SJSA1 (cell line): Measurements from ENCODE around the gene HOXC12. TPM values are rescaled to one million over a fixed set of nuclear protein-coding genes. Genes with fewer than 3 reads are reported as not detected.

ENCODE experiments used
- DNase-seq, 2 experiments: peaks; one replicate each; pipeline ENCODE4 v3.0.0-alpha.2; 2015 to 2020; ENCODE audit warnings: low spot score in 2 of 2, low read depth in 1 of 2
- H3K27ac ChIP-seq: fragments of 250-450 bp; sonication (Bioruptor Pico); 2 replicates; pipeline ENCODE4 v1.5.1; 2020; ENCODE audit warnings: mild to moderate bottlenecking, moderate library complexity
- H3K27me3 ChIP-seq: fragments of 250-450 bp; sonication (Bioruptor Pico); replicated peaks from 2 replicates; pipeline ENCODE4 v1.5.1; 2020; ENCODE audit warnings: mild to moderate bottlenecking, moderate library complexity
- H3K36me3 ChIP-seq: fragments of 250-450 bp; sonication (Bioruptor Pico); 2 replicates; pipeline ENCODE4 v1.5.1; 2020; ENCODE audit warnings: mild to moderate bottlenecking
- H3K4me1 ChIP-seq: fragments of 250-450 bp; sonication (Bioruptor Pico); replicated peaks from 2 replicates; pipeline ENCODE4 v1.6.1; 2021; ENCODE audit warnings: mild to moderate bottlenecking
- H3K4me3 ChIP-seq: fragments of 250-450 bp; sonication (Bioruptor Pico); 2 replicates; pipeline ENCODE4 v1.5.1; 2020; ENCODE audit warnings: mild to moderate bottlenecking
- H3K9me3 ChIP-seq: fragments of 250-450 bp; sonication (Bioruptor Pico); replicated peaks from 2 replicates; pipeline ENCODE4 v1.5.1; 2020; ENCODE audit warnings: mild to moderate bottlenecking
- total RNA-seq: library from RNA; depleted of rRNA; stranded (reverse); fragments of >200 nt; shearing (Covaris generic); gene quantifications from 2 replicates; pipeline ENCODE4 v1.2.3, GENCODE V29; 2014

Gene HOXC12
- total RNA-seq, 1 experiment from 2014 or later: 8.6 TPM

DNA sequence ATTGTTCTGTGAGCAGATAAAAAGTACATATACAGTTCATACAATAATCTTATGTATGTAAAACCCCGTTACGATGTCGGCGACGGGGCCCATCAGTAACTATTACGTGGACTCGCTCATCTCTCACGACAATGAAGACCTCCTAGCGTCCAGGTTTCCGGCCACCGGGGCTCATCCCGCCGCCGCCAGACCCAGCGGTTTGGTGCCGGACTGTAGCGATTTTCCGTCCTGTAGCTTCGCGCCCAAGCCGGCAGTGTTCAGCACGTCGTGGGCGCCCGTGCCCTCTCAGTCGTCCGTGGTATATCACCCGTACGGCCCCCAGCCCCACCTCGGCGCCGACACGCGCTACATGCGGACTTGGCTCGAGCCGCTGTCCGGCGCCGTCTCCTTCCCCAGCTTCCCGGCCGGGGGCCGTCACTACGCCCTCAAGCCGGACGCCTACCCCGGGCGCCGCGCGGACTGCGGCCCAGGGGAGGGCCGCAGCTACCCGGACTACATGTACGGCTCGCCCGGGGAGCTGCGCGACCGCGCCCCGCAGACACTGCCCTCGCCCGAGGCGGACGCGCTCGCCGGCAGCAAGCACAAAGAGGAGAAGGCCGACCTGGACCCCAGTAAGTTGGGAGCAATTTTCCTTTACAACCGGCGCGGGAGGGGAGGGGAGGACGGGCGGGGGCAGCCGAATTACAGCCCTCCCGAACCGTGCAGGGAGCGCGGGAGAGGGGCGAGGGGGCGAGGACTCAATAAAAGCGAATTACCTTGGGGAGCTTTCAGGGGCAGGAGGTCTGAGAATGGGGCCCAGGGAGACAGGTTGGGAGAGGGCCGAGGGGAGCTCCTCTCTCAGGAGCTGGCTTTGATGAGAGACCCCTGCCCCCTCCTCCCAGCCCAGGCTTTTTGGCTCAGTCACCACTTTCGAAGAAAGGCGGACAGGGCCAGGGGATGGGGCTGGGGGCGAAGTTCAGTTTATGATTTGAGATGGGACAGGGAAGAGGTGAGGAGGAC is 45.7 kb downstream of the HOXC12 start, which contains the start of gene HOXC9:
HOXC9 (plus strand) TSS at position 46 of the 999 bp plus-strand sequence; CDS start at position 74, 28 bp downstream.
- Histone ChIP-seq H3K27me3 (no peaks in the 10 kb centered on the region), H3K4me3 (peak within 1 kb of the TSS; percentile 71)

DNA sequence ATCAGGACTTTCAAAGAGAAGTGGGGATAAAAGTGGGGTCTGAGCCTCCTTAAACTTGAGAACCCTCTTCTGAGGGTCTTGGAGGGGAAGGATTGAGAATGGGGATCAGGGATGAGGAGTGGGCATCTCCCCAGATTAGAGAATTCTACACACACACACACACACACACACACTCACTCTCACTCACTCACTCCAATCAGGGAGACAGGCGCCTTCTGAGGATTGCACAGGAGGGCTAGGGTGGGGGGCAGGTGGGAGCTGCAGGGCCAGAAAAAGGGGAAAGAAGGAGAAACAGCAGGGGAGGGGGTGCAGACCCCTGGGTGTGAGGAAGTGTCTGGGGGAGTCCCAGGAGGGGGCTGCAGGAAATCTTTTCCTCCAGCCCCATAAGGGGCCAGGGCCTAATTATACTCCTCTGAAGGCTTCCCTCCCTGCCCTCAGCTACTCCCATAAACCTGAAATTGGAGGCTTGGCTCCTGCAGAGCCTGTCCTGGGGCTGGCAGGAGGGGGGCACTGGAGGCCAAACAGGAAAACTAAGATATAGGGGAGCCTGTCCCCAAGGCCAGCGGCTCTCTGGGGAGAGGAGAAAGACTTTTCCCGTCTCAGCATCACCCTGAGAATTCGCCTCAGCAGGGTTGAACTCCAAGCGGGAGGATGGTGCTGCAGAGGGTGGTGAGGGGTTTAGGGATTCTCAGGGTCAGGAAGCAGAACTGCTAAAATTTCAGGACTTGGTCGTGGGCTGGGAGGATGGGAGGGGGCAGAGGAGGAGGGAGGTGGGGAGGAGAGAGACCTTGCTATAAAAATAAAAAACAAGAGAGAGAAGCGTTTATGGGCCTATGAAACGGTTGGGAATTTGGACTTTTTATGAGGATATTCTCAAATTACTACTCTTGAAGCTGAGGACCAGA is 46.8 kb downstream of the HOXC12 start:
- no peaks in the 10 kb centered on the region for H3K27me3 ChIP-seq
- H3K4me3 ChIP-seq: peak overlapping the region; percentile 71
- H3K27ac ChIP-seq: peak overlapping the region; percentile 89
- peaks cover 50% of the 10 kb centered on the region for H3K4me1 ChIP-seq
- 0 out of 2 replicates have a peak, but pooled peaks cover 5% of the 10 kb centered on the region for H3K36me3 ChIP-seq
- no peaks in the 10 kb centered on the region for H3K9me3 ChIP-seq
- peak in 1 of 2 experiments; percentile 43 for DNase-seq

More for the DNA sequence above, 45.7 kb downstream of the HOXC12 start, which contains the start of gene HOXC9:
- Histone ChIP-seq H3K36me3 (0 out of 2 replicates have a peak, but pooled peaks cover 5% of the 10 kb centered on the region), H3K27ac (peak within 1 kb of the TSS; percentile 89), H3K9me3 (no peaks in the 10 kb centered on the region), H3K4me1 (peaks cover 55% of the 10 kb centered on the region)
- peak in 1 of 2 experiments; percentile 83 for DNase-seq

DNA sequence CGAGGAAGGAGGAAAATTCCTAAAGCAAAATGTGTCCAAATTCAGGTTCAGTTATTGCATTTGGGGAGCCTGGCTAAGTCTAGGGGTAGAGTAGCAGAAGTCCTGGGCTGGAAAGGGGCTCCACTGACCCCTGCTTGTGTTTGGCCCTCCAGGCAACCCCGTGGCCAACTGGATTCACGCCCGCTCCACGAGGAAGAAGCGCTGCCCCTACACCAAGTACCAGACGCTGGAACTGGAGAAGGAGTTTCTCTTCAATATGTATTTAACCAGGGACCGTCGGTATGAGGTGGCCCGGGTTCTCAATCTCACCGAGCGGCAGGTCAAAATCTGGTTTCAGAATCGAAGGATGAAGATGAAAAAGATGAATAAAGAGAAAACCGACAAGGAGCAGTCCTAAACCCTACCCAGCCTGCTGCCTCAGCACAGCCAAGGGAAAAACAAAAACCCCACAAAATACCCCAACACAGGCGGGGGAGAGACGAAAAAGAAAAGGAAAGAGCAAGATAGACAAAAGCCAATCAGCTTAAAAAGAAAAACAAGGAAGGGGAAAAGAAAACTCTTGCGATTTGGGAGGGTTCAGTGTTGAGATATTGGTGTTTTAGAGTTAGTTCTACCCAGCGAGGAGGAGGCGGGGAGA is 47.7 kb downstream of the HOXC12 start:
- H3K4me1 ChIP-seq: peaks cover 44% of the 10 kb centered on the region
- H3K4me3 ChIP-seq: peak overlapping the region; percentile 71
- H3K27me3 ChIP-seq: no peaks in the 10 kb centered on the region
- H3K9me3 ChIP-seq: no peaks in the 10 kb centered on the region
- H3K27ac ChIP-seq: peak overlapping the region; percentile 22; the same call in 1 of the 2 replicates
- 0 out of 2 replicates have a peak, but pooled peaks cover 5% of the 10 kb centered on the region for H3K36me3 ChIP-seq
- peak in 1 of 2 experiments; percentile 62 for DNase-seq

DNA sequence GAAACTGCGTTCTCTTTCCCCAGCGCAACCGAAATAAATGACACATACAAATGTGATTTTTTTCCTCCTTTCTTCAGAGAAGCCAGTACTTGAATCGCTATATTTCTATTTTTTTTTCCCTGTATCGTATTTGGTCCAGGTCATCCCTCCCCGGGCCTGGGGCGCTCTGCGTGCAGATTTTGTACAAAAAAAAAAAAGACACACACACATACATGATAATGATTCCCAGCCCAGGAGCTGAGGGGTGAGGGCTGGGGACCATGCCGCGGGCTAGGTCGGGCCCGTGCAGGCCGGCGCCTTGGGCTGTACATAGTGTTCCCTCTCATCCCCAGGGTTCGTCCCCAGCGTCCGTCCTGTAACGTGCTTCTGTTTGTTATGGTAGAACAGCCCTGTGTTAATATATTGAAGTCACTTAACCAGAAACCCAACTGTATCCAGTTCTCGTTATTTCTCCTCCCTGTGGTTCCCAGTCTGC is 48.2 kb downstream of the HOXC12 start:
- H3K36me3 ChIP-seq: 0 out of 2 replicates have a peak, but pooled peaks cover 5% of the 10 kb centered on the region
- no peaks in the 10 kb centered on the region for H3K27me3 ChIP-seq
- no peak overlapping the region; the same call in 1 of the 2 replicates for H3K4me3 ChIP-seq
- no peaks in the 10 kb centered on the region for H3K9me3 ChIP-seq
- H3K4me1 ChIP-seq: peaks cover 44% of the 10 kb centered on the region
- no peak overlapping the region; the same call in 1 of the 2 replicates for H3K27ac ChIP-seq
- DNase-seq: no peak

DNA sequence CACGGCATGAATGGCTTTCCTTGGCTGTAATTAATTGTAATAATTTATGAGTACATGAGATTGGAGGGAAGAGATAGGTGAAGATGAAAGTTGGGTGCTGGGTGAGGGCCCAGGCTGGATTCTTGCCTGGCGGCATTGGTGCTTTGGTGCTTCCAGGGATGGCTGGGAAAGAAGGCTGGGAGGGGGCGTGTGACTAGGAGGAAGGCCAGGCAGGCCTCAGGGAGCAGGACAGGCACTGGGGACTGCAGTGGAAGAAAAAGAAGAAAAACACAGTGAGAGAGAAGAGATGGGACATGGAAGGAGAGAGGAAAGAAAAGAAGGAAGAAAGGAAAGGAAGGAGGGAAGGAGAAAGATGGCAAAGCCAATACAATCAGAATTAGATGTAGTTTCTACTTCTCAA is 48.9 kb downstream of the HOXC12 start:
- Histone ChIP-seq H3K4me1 (peaks cover 40% of the 10 kb centered on the region), H3K9me3 (no peaks in the 10 kb centered on the region), H3K4me3 (no peak overlapping the region), H3K36me3 (0 out of 2 replicates have a peak, but pooled peaks cover 5% of the 10 kb centered on the region), H3K27ac (peak overlapping the region; percentile 30; the same call in 1 of the 2 replicates), H3K27me3 (no peaks in the 10 kb centered on the region)
- DNase-seq: no peak

DNA sequence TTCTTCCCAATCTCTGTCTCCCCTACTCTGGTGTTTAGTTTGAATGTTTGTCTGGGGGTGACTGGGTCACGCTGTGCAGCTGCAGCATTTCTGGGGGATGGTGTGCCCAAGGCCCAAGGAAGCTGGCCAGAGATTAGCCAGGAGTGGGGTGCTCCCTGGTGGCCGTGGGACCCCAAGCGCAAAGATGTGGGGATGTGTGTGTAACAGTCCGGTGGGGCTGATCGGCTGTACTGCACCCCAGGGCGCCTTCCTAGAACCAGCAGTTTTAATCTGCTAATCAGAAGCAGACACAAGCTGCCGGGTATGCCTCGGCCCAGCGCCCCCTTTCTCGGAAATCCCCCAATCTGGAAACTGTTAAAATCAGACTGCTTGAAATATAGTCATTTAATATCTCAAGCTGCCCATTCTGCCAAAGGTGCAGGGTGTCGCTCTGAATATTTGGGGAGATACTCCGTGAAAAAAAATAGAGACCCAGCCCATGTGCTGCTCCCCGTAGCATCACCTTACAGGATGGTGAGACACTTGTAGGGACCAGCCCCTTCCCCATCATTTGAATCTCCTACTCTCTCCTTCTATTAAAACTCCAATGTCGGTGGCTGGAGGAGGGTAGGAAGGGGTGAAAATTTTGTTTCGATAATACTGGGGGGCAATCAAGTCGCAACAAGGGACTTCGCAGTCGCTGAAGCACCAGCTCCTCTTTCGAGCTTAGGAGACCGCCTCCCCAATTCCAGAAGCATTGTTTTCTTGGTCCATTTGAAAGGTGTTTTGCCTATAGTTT is 49.5 kb downstream of the HOXC12 start:
- Histone ChIP-seq H3K27ac (peak overlapping the region; percentile 48), H3K9me3 (no peaks in the 10 kb centered on the region), H3K4me1 (peaks cover 36% of the 10 kb centered on the region), H3K27me3 (no peaks in the 10 kb centered on the region), H3K36me3 (0 out of 2 replicates have a peak, but pooled peaks cover 5% of the 10 kb centered on the region), H3K4me3 (peak overlapping the region; percentile 21)
- no peak for DNase-seq

DNA sequence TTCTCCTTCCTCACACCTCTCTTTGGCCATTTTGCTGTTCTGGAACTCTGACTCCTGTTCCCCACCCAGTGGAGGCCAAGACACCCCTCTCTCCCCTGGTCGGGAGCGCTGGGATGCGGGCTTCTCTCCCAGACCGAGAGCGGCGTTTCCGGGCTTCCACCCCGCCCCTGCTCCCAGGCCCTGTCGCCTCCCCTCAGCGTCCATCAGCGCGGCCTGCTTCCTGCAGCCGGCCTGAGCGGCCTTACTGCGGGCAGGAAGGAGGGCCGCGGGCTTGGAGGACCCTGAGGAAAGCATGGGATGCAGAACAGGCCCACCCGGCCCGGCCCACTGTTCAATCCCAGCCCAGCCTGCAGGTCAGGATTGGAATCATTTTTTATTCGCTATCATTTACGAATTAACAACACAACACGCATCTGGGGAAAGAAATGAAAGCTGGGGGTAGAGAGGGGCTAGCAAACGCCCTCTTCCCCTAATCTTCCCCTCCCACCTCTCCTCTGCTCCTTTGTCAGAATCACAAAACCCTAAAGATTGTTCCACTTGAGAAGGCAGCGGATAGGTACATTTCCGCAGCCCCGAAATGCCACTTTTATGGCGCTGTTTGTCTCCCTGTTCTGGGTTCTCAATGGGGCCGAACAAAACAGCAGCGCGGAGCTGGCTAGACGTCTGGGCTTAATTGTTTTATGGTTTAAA is 50.3 kb downstream of the HOXC12 start:
- Histone ChIP-seq H3K4me1 (peaks cover 43% of the 10 kb centered on the region), H3K36me3 (0 out of 2 replicates have a peak, but pooled peaks cover 5% of the 10 kb centered on the region), H3K27me3 (no peaks in the 10 kb centered on the region), H3K27ac (peak overlapping the region; percentile 48), H3K9me3 (no peaks in the 10 kb centered on the region), H3K4me3 (peak overlapping the region; percentile 21)
- DNase-seq: peak in 1 of 2 experiments; percentile 57

DNA sequence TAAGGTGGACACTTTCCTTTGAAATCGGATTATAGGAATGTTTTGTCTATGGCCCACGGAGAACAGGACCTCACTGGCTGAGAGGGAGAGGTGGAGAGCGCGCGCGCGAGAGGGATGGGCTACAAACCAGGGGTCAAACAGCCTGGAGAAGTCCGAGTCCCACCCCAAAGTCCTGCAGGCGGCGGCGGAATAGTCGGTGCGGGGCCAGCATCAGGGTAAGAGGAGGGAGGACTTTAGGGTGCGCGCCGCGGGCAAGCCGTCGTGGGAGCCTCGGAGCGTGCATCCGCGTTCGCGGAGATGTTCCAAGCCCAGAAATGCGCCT is 50.8 kb downstream of the HOXC12 start:
- H3K4me1 ChIP-seq: peaks cover 48% of the 10 kb centered on the region
- H3K27me3 ChIP-seq: no peaks in the 10 kb centered on the region
- H3K4me3 ChIP-seq: peak overlapping the region; percentile 21
- H3K36me3 ChIP-seq: 0 out of 2 replicates have a peak, but pooled peaks cover 5% of the 10 kb centered on the region
- H3K27ac ChIP-seq: peak overlapping the region; percentile 48
- H3K9me3 ChIP-seq: no peaks in the 10 kb centered on the region
- DNase-seq: no peak

DNA sequence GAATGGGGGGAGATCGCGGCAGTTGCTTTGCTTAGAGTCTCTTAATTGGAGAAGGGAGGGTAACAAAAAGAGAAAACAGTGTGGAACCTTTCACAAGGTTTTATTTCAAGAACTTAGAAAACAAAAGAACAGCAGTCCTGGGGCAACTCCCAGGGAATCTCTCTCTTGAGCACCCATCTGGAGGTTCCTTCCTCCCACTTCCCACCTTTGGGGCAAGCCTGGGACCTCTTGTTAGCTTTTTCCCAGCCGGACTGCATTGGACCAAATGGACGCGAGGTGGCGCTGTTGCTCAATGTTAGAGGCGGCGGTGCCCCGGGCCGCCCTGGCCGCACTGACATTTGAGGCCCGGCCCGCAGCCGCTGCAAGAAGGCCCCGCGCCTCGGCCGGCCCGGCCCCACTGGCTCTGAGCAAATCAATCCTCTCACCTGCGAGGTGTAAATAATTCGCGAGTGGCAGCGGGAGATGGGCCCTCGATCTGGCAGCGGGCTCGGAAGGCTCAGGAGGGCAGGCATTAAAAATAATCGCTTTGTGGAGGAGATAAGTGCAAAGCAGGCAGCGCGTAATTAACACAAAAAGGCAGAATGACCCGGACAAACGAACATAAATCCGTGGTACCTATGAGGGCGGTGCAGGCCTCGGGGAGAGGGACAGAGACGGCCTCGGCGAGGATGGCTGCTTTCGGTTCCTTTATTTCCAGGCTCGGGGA is 51.3 kb downstream of the HOXC12 start:
- H3K4me3 ChIP-seq: peak overlapping the region; percentile 21
- H3K27me3 ChIP-seq: no peaks in the 10 kb centered on the region
- peak overlapping the region; percentile 48; the same call in 1 of the 2 replicates for H3K27ac ChIP-seq
- peaks cover 48% of the 10 kb centered on the region for H3K4me1 ChIP-seq
- peak; percentile 86 to 88 for DNase-seq
- H3K36me3 ChIP-seq: 0 out of 2 replicates have a peak, but pooled peaks cover 5% of the 10 kb centered on the region
- no peaks in the 10 kb centered on the region for H3K9me3 ChIP-seq

DNA sequence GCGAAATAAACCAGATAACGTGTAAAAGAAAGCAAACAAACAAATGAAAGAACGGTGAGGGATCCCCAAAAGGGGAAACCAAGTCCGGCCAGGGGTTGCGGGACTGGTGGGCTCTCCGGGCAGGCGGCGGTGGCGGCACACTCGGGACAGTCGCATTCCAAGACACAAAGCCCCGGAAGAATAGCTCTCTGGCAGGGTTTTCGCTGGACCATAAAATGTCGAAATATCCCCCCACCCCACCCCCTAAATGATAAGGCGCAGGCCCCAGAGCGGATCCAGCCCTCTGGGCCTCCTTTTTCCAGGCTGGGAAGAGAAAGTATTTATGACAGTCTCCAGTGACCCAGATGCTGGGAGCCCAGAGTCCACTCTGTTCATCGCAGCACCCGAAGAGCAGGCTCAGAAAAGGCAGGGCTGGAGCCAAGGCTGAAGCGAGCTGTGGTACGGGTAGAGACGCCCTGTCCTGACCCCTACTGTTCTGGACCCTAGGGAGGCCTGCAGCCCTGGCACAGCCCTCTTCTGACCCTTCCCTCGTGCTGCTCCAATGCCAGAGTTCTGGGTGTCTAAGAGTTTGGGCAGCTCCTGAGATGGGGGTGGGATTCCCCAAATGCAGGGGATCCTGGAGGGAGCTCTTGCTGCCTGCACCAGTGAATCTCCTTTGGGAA is 52.0 kb downstream of the HOXC12 start:
- 0 out of 2 replicates have a peak, but pooled peaks cover 5% of the 10 kb centered on the region for H3K36me3 ChIP-seq
- no peaks in the 10 kb centered on the region for H3K27me3 ChIP-seq
- peaks cover 48% of the 10 kb centered on the region for H3K4me1 ChIP-seq
- peak overlapping the region; percentile 21 for H3K4me3 ChIP-seq
- H3K27ac ChIP-seq: no peak overlapping the region
- peak in 1 of 2 experiments; percentile 14 for DNase-seq
- H3K9me3 ChIP-seq: no peaks in the 10 kb centered on the region
